Keratinocyte (primary cell): ENCODE data around the gene ACTL10. TPM values are rescaled to one million over a fixed set of nuclear protein-coding genes. Genes with fewer than 3 reads are reported as not detected.

ENCODE experiments used
- DNase-seq: peaks from one replicate; pipeline ENCODE4 v3.0.0-alpha.2; 2011; ENCODE audit warnings: low read depth, missing footprints, low spot score
- FAIRE-seq: peaks from 2 replicates; lab custom pipeline; 2011; peaks lifted over from hg19 to GRCh38; lab: Jason Lieb, UNC
- H2AFZ ChIP-seq: 2 replicates; pipeline ENCODE4 v1.6.0; 2012; ENCODE audit warnings: low read length, control low read depth, inconsistent platforms; ENCODE audit not compliant: control insufficient read depth
- H3K27ac ChIP-seq: 2 replicates; pipeline ENCODE4 v1.5.1; 2011; ENCODE audit warnings: low read length; ENCODE audit not compliant: control insufficient read depth, insufficient read depth
- H3K27me3 ChIP-seq: 3 replicates; pipeline ENCODE4 v1.6.0; 2011; ENCODE audit warnings: low read length; ENCODE audit not compliant: control insufficient read depth, insufficient read depth; ENCODE audit errors: extremely low read depth
- H3K36me3 ChIP-seq, 2 experiments: 2 replicates in 1 of 2; 3 replicates in 1 of 2; pipeline ENCODE4 v1.5.1; 2011; ENCODE audit warnings: low read length in 2 of 2, mild to moderate bottlenecking in 1 of 2; ENCODE audit not compliant: control insufficient read depth in 2 of 2, insufficient read depth in 2 of 2; ENCODE audit errors: extremely low read depth in 1 of 2
- H3K4me1 ChIP-seq: 3 replicates; pipeline ENCODE4 v1.5.1; 2011; ENCODE audit warnings: low read length; ENCODE audit not compliant: control insufficient read depth, insufficient read depth; ENCODE audit errors: extremely low read depth
- H3K4me2 ChIP-seq: 3 replicates; pipeline ENCODE4 v1.6.0; 2011; ENCODE audit warnings: low read depth, low read length; ENCODE audit not compliant: control insufficient read depth, insufficient read depth; ENCODE audit errors: extremely low read depth
- H3K4me3 ChIP-seq, 3 experiments: fragments of 200-600 bp in 1 of 3; sonication (generic) in 1 of 3; 2 replicates in 2 of 3; 3 replicates in 1 of 3; pipeline ENCODE4 v1.5.1; 2011 to 2016; ENCODE audit warnings: low read length in 3 of 3, mild to moderate bottlenecking in 3 of 3, control low read depth in 2 of 3, inconsistent platforms in 1 of 3, low read depth in 1 of 3, mixed read lengths in 1 of 3, mixed run types in 1 of 3, moderate library complexity in 1 of 3; ENCODE audit not compliant: control insufficient read depth in 2 of 3, insufficient read depth in 2 of 3; ENCODE audit errors: extremely low read depth in 1 of 3
- H3K79me2 ChIP-seq: 2 replicates; pipeline ENCODE4 v1.6.0; 2012; ENCODE audit warnings: low read length; ENCODE audit not compliant: control insufficient read depth, insufficient read depth
- H3K9ac ChIP-seq: 3 replicates; pipeline ENCODE4 v1.6.0; 2011; ENCODE audit warnings: low read length; ENCODE audit not compliant: control insufficient read depth, insufficient read depth; ENCODE audit errors: extremely low read depth
- H3K9me1 ChIP-seq: 3 replicates; pipeline ENCODE4 v1.6.0; 2011; ENCODE audit warnings: low read length; ENCODE audit not compliant: control insufficient read depth, insufficient read depth; ENCODE audit errors: extremely low read depth
- H3K9me3 ChIP-seq: 2 replicates; pipeline ENCODE4 v1.5.1; 2012; ENCODE audit warnings: low read depth, low read length; ENCODE audit not compliant: control insufficient read depth
- H4K20me1 ChIP-seq: 3 replicates; pipeline ENCODE4 v1.6.0; 2011; ENCODE audit warnings: low read length; ENCODE audit not compliant: control insufficient read depth, insufficient read depth; ENCODE audit errors: extremely low read depth
- CTCF ChIP-seq, 3 experiments: IDR thresholded peaks in 1 of 3; conservative IDR thresholded peaks in 1 of 3; optimal IDR thresholded peaks in 1 of 3; 2 replicates in 2 of 3; 3 replicates in 1 of 3; pipeline versions ENCODE3 to v1.5.1; 2011; ENCODE audit warnings: low read length in 3 of 3, mild to moderate bottlenecking in 3 of 3, moderate library complexity in 2 of 3, control low read depth in 1 of 3, inconsistent platforms in 1 of 3; ENCODE audit not compliant: insufficient read depth in 2 of 3; ENCODE audit errors: extremely low read depth in 1 of 3
- EZH2 ChIP-seq: IDR thresholded peaks from one replicate; pipeline ENCODE4 v1.6.1; 2012; ENCODE audit warnings: inconsistent platforms, mild to moderate bottlenecking, low read length, moderate library complexity
- dilution Hi-C: fragments of 300-500 bp; cut with MboI; formaldehyde crosslinking; loops from one replicate; pipeline ENCODE4 v1.7.0; 2020; ENCODE audit warnings: low sequenced_read_pairs; ENCODE audit not compliant: extremely low pct_ligation_motif_present
- polyA plus RNA-seq, 5 experiments: library from polyadenylated mRNA; depleted of rRNA in 3 of 5; stranded (reverse) in 3 of 5; stranded (forward) in 1 of 5; unstranded in 1 of 5; fragments of >200 nt; gene quantifications; 1 replicate in 1 of 5; 2 replicates in 3 of 5; 3 replicates in 1 of 5; pipeline versions ENCODE4 v1.2.1 to v1.2.3, GENCODE V29; 2011 to 2012; ENCODE audit warnings: missing spikeins in 2 of 5, low read depth in 1 of 5, low replicate concordance in 1 of 5

ACTL10 gene
- polyA plus RNA-seq, 1 donor (not counting 4 experiments of a cell fraction or from before 2014, with no cell fraction given): 0.28 TPM

DNA sequence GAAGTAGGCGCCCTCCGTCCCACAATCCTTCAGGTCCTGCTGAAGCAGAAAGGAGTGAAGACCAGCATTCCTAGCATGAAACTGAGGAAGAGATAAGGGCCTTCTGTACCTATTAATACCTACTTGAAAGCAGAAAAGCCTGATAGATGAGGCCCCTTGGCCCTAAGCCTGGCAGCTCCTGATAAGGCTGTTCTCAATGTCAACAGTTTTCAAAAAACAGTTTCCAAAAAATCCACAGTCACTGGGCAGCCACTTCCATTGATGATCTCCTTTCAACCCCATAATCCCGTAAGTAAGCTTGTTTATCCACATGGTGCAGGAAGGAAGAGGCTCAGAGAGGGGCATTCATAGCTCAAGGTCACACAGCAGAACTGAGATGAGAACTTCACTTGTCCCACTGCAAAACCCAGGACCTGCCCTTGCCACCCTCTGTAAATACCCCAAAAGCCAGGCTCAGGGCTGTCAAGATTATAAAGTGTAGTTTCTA lies 22.2 kb downstream of the ACTL10 start:
- Histone ChIP-seq H3K27me3 (no peaks in the 10 kb centered on the region), H3K79me2 (peaks cover 12% of the 10 kb centered on the region), H3K9ac (no peak overlapping the region), H2AFZ (no peak overlapping the region), H3K4me2 (no peak overlapping the region), H3K36me3 (no peaks in the 10 kb centered on the region), H3K9me1 (no peaks in the 10 kb centered on the region), H3K4me3 (no peak overlapping the region), H4K20me1 (no peaks in the 10 kb centered on the region), H3K4me1 (peaks cover 13% of the 10 kb centered on the region), H3K27ac (no peak overlapping the region), H3K9me3 (no peaks in the 10 kb centered on the region)
- FAIRE-seq (no peak), DNase-seq (no peak)
- TF ChIP-seq EZH2 (no peak), CTCF (optimal IDR thresholded peaks at IDR 0.05 in 1 of 3, IDR thresholded peaks at IDR 0.05 in 1 of 3, conservative IDR thresholded peaks at IDR 0.05 in 1 of 3; ENCODE audit: extremely low read depth in 1 of 3, insufficient read depth in 2 of 3, low read length in 3 of 3) (no peak)
- dilution Hi-C loops: no loop called here

GRCh38 chr20:33689493-33689892 lies 22.8 kb downstream of the ACTL10 start:
- TF ChIP-seq EZH2 (no peak), CTCF (optimal IDR thresholded peaks at IDR 0.05 in 1 of 3, IDR thresholded peaks at IDR 0.05 in 1 of 3, conservative IDR thresholded peaks at IDR 0.05 in 1 of 3; ENCODE audit: extremely low read depth in 1 of 3, insufficient read depth in 2 of 3, low read length in 3 of 3) (no peak)
- Histone ChIP-seq H3K9me1 (no peaks in the 10 kb centered on the region), H3K27me3 (no peaks in the 10 kb centered on the region), H2AFZ (no peak overlapping the region), H3K4me1 (peaks cover 13% of the 10 kb centered on the region), H4K20me1 (no peaks in the 10 kb centered on the region), H3K36me3 (no peaks in the 10 kb centered on the region), H3K4me2 (no peak overlapping the region), H3K27ac (no peak overlapping the region), H3K79me2 (peaks cover 9% of the 10 kb centered on the region), H3K9ac (no peak overlapping the region), H3K4me3 (no peak overlapping the region), H3K9me3 (no peaks in the 10 kb centered on the region)
- DNase-seq (no peak), FAIRE-seq (no peak)
- dilution Hi-C loops: no loop called here
